Sigmoid colon (tissue), 7 donors: ENCODE results near the gene MITF. TPM values are rescaled to one million over a fixed set of nuclear protein-coding genes. Genes with fewer than 3 reads are reported as not detected.

ENCODE experiments used
- DNase-seq: peaks from one replicate; pipeline ENCODE4 v3.0.0-alpha.2; 2019
- H3K27ac ChIP-seq, 4 donors: fragments of 200-600 bp; sonication (generic); one replicate each; pipeline ENCODE4 v1.5.1; 2016 to 2019; ENCODE audit warnings: mild to moderate bottlenecking in 1 of 4
- H3K27me3 ChIP-seq, 3 donors: fragments of 200-600 bp; sonication (generic); one replicate each; pipeline ENCODE4 v1.5.1; 2019; ENCODE audit warnings: mild to moderate bottlenecking in 1 of 3
- H3K36me3 ChIP-seq, 4 donors: fragments of 200-600 bp; sonication (generic); one replicate each; pipeline ENCODE4 v1.5.1; 2016 to 2019
- H3K4me1 ChIP-seq, 4 donors: fragments of 200-600 bp; sonication (generic); one replicate each; pipeline ENCODE4 v1.5.1; 2017 to 2019
- H3K4me3 ChIP-seq, 4 donors: fragments of 200-600 bp; sonication (generic); one replicate each; pipeline ENCODE4 v1.5.1; 2017 to 2019; ENCODE audit warnings: mild to moderate bottlenecking in 2 of 4, moderate library complexity in 1 of 4
- H3K9me3 ChIP-seq, 4 donors: fragments of 200-600 bp in 3 of 4; sonication (generic) in 3 of 4; one replicate each; pipeline versions ENCODE4 v1.5.1 to v1.6.1; 2013 to 2019
- CTCF ChIP-seq, 4 experiments: fragments of 450-650 bp in 3 of 4; fragments of 200-600 bp in 1 of 4; IDR thresholded peaks; one replicate each; pipeline ENCODE4 v1.5.1; 2016 to 2019; ENCODE audit warnings: antibody characterized with exemption in 4 of 4, mild to moderate bottlenecking in 3 of 4, moderate library complexity in 2 of 4
- EP300 ChIP-seq, 4 donors: sonication (generic); formaldehyde crosslinking; IDR thresholded peaks; one replicate each; pipeline ENCODE4 v1.6.1; 2017; ENCODE audit warnings: antibody characterized with exemption in 4 of 4
- POLR2A ChIP-seq, 2 donors: fragments of 450-650 bp; IDR thresholded peaks; one replicate each; pipeline ENCODE4 v1.6.1; 2016; ENCODE audit warnings: antibody characterized with exemption in 2 of 2, mild to moderate bottlenecking in 2 of 2, moderate library complexity in 2 of 2
- POLR2AphosphoS5 ChIP-seq, 4 donors: sonication (generic); formaldehyde crosslinking; IDR thresholded peaks; one replicate each; pipeline ENCODE4 v1.6.1; 2017; ENCODE audit warnings: antibody characterized with exemption in 4 of 4
- WGBS, 2 donors: extraction: QIAGEN DNeasy Blood & Tissue Kit; methylation state at CpG; one replicate each; pipeline ENCODE4 v1.1.7; 2013; 5-methylcytosine and 5-hydroxymethylcytosine counted together
- intact Hi-C: fragments of 100-400 bp; cut with DNase I; formaldehyde crosslinking; loops from one replicate; pipeline ENCODE4 v1.15.1; 2023
- polyA plus RNA-seq, 3 donors: library from polyadenylated mRNA; stranded (reverse); fragments of 200-250 nt; gene quantifications; one replicate each; pipeline ENCODE4 v1.2.3, GENCODE V29; 2013
- total RNA-seq, 4 donors: library from RNA; depleted of rRNA; stranded (reverse); fragments of >200 nt; gene quantifications; one replicate each; pipeline ENCODE4 v1.1.0, GENCODE V29; 2016
- donor health status: healthy with polysubstance abuse.
- donor health status: Bipolar disorder and iron deficiency.
- donor health status: healthy.

Gene MITF
- total and polyA plus RNA-seq, 7 donors: 2.1 to 73.2 (median 65.4) TPM

GRCh38 chr3:69878254-69878653, 139.0 kb downstream of the MITF start:
- Histone ChIP-seq H3K36me3 (no peaks in the 10 kb centered on the region), H3K27ac (no peak overlapping the region), H3K4me3 (no peak overlapping the region), H3K27me3 (no peaks in the 10 kb centered on the region), H3K9me3 (no peaks in the 10 kb centered on the region), H3K4me1 (peaks cover 0 to 26% (median 3%) of the 10 kb centered on the region in 4 donors)
- WGBS, 2 donors: 90 to 95% methylated on average over 3 of the region's 3 CpGs
- no peak for DNase-seq
- intact Hi-C loops: loop anchor here (2.0 kb wide), 1 partner anchor 15 kb away; no protein-coding TSS in a partner anchor
- TF ChIP-seq CTCF (IDR thresholded peaks at IDR 0.05): no peak
- no peak for TF ChIP-seq POLR2A (IDR thresholded peaks at IDR 0.05)
- no peak for TF ChIP-seq EP300 (IDR thresholded peaks at IDR 0.05)
- no peak for TF ChIP-seq POLR2AphosphoS5 (IDR thresholded peaks at IDR 0.05)

GRCh38 chr3:69879051-69879450, 139.8 kb downstream of the MITF start:
- Histone ChIP-seq H3K9me3 (no peaks in the 10 kb centered on the region), H3K27ac (no peak overlapping the region), H3K4me1 (peaks cover 0 to 20% (median 0%) of the 10 kb centered on the region in 4 donors), H3K36me3 (peaks cover 0 to 2% (median 0%) of the 10 kb centered on the region in 4 donors), H3K4me3 (no peak overlapping the region), H3K27me3 (no peaks in the 10 kb centered on the region)
- TF ChIP-seq POLR2A (IDR thresholded peaks at IDR 0.05) (no peak), CTCF (IDR thresholded peaks at IDR 0.05) (no peak), EP300 (IDR thresholded peaks at IDR 0.05) (no peak), POLR2AphosphoS5 (IDR thresholded peaks at IDR 0.05) (no peak)
- no peak for DNase-seq
- intact Hi-C loops: loop anchor here (2.0 kb wide), 1 partner anchor 14 kb away; no protein-coding TSS in a partner anchor
- WGBS, 2 donors: 94% methylated on average over 14 of the region's 14 CpGs

GRCh38 chr3:69880069-69880640, 140.9 kb downstream of the MITF start:
- no peaks in the 10 kb centered on the region for H3K9me3 ChIP-seq
- no peak overlapping the region for H3K27ac ChIP-seq
- no peak overlapping the region for H3K4me3 ChIP-seq
- H3K4me1 ChIP-seq: peaks cover 0 to 20% (median 0%) of the 10 kb centered on the region in 4 donors
- intact Hi-C loops: no loop called here
- 86 to 88% methylated on average over 4 of the region's 4 CpGs for WGBS, 2 donors
- TF ChIP-seq EP300 (IDR thresholded peaks at IDR 0.05) (no peak), POLR2AphosphoS5 (IDR thresholded peaks at IDR 0.05) (no peak), CTCF (IDR thresholded peaks at IDR 0.05) (no peak), POLR2A (IDR thresholded peaks at IDR 0.05) (no peak)
- no peaks in the 10 kb centered on the region for H3K27me3 ChIP-seq
- peaks cover 0 to 8% (median 0%) of the 10 kb centered on the region in 4 donors for H3K36me3 ChIP-seq
- no peak for DNase-seq

GRCh38 chr3:69881051-69881450, 141.8 kb downstream of the MITF start:
- Histone ChIP-seq H3K9me3 (no peaks in the 10 kb centered on the region), H3K27me3 (no peaks in the 10 kb centered on the region), H3K4me1 (peaks cover 0 to 20% (median 1%) of the 10 kb centered on the region in 4 donors), H3K4me3 (no peak overlapping the region), H3K27ac (no peak overlapping the region), H3K36me3 (peaks cover 0 to 8% (median 0%) of the 10 kb centered on the region in 4 donors)
- TF ChIP-seq POLR2AphosphoS5 (IDR thresholded peaks at IDR 0.05) (no peak), POLR2A (IDR thresholded peaks at IDR 0.05) (no peak), CTCF (IDR thresholded peaks at IDR 0.05) (no peak), EP300 (IDR thresholded peaks at IDR 0.05) (no peak)
- 40 to 77% methylated on average over 1 of the region's 1 CpG for WGBS, 2 donors
- intact Hi-C loops: no loop called here
- no peak for DNase-seq
